Neuronal stem cell (in vitro differentiated cells): ENCODE data around the gene TPH2.

Experiments used
- DNase-seq: peaks from one replicate; pipeline ENCODE4 v3.0.0-alpha.2; 2013; ENCODE audit warnings: low spot score
- H2AFZ ChIP-seq: one replicate; pipeline ENCODE4 v1.6.1; 2013; ENCODE audit warnings: mild to moderate bottlenecking, low read length, inconsistent platforms
- H2AK5ac ChIP-seq: 2 replicates; pipeline ENCODE4 v1.6.1; 2013; ENCODE audit warnings: low read depth, mild to moderate bottlenecking, inconsistent platforms, low read length, moderate library complexity, mixed read lengths
- H2BK120ac ChIP-seq: 2 replicates; pipeline ENCODE4 v1.6.1; 2013; ENCODE audit warnings: low read depth, mild to moderate bottlenecking, inconsistent platforms, low read length, moderate library complexity, mixed read lengths
- H2BK12ac ChIP-seq: one replicate; pipeline ENCODE4 v1.6.1; 2013; ENCODE audit warnings: low read length, inconsistent platforms
- H2BK15ac ChIP-seq: 2 replicates; pipeline ENCODE4 v1.6.1; 2013; ENCODE audit warnings: mild to moderate bottlenecking, low read length, inconsistent platforms, mixed read lengths
- H2BK5ac ChIP-seq: one replicate; pipeline ENCODE4 v1.6.1; 2013; ENCODE audit warnings: inconsistent platforms, mild to moderate bottlenecking, low read length, moderate library complexity
- H3K14ac ChIP-seq: one replicate; pipeline ENCODE4 v1.6.1; 2013; ENCODE audit warnings: low read length, inconsistent platforms
- H3K18ac ChIP-seq: 2 replicates; pipeline ENCODE4 v1.6.1; 2013; ENCODE audit warnings: low read length, inconsistent platforms
- H3K23ac ChIP-seq: 2 replicates; pipeline ENCODE4 v1.6.1; 2013; ENCODE audit warnings: low read depth, mild to moderate bottlenecking, mixed read lengths, low read length, inconsistent platforms; ENCODE audit not compliant: poor library complexity
- H3K27ac ChIP-seq: replicated peaks from 3 replicates; pipeline ENCODE4 v1.5.1; 2013; ENCODE audit warnings: low read length, inconsistent platforms
- H3K27me3 ChIP-seq, 3 experiments: 2 replicates each; pipeline ENCODE4 v1.6.1; 2013; ENCODE audit warnings: low read length in 3 of 3, mild to moderate bottlenecking in 2 of 3, inconsistent platforms in 1 of 3, low read depth in 1 of 3, mixed read lengths in 1 of 3, moderate library complexity in 1 of 3; ENCODE audit not compliant: control insufficient read depth in 3 of 3, insufficient read depth in 3 of 3
- H3K36me3 ChIP-seq, 2 donors: replicated peaks in 1 of 2; 2 replicates each; pipeline ENCODE4 v1.6.1; 2013; ENCODE audit warnings: low read length in 2 of 2; ENCODE audit not compliant: control insufficient read depth in 2 of 2, insufficient read depth in 2 of 2
- H3K4ac ChIP-seq: 2 replicates; pipeline ENCODE4 v1.6.1; 2013; ENCODE audit warnings: inconsistent platforms, mild to moderate bottlenecking, low read length, moderate library complexity
- H3K4me1 ChIP-seq, 2 donors: 1 replicate in 1 of 2; 2 replicates in 1 of 2; pipeline ENCODE4 v1.6.1; 2013; ENCODE audit warnings: low read length in 2 of 2, low read depth in 1 of 2; ENCODE audit not compliant: control insufficient read depth in 2 of 2, insufficient read depth in 1 of 2
- H3K4me2 ChIP-seq: one replicate; pipeline ENCODE4 v1.6.1; 2013; ENCODE audit warnings: mild to moderate bottlenecking, low read length, inconsistent platforms; ENCODE audit not compliant: insufficient read depth, poor library complexity, severe bottlenecking
- H3K4me3 ChIP-seq, 2 donors: 2 replicates each; pipeline ENCODE4 v1.5.1; 2013; ENCODE audit warnings: low read length in 2 of 2, mild to moderate bottlenecking in 2 of 2, inconsistent platforms in 1 of 2, moderate library complexity in 1 of 2
- H3K79me1 ChIP-seq: one replicate; pipeline ENCODE4 v1.6.1; 2013; ENCODE audit warnings: low read depth, mild to moderate bottlenecking, inconsistent platforms, low read length, moderate library complexity
- H3K9ac ChIP-seq: one replicate; pipeline ENCODE4 v1.6.1; 2013; ENCODE audit warnings: mild to moderate bottlenecking, low read depth, low read length, inconsistent platforms; ENCODE audit not compliant: poor library complexity
- H3K9me3 ChIP-seq, 2 donors: replicated peaks in 1 of 2; 2 replicates each; pipeline versions ENCODE3 to v1.6.1; 2013; ENCODE audit warnings: low read length in 2 of 2, mild to moderate bottlenecking in 2 of 2, inconsistent platforms in 1 of 2, low read depth in 1 of 2, mixed read lengths in 1 of 2, moderate library complexity in 1 of 2; ENCODE audit not compliant: control insufficient read depth in 2 of 2, insufficient read depth in 1 of 2
- H4K8ac ChIP-seq: one replicate; pipeline ENCODE4 v1.6.1; 2013; ENCODE audit warnings: low read depth, mild to moderate bottlenecking, inconsistent platforms, low read length, moderate library complexity
- H4K91ac ChIP-seq: one replicate; pipeline ENCODE4 v1.6.1; 2013; ENCODE audit warnings: low read length, low read depth, mild to moderate bottlenecking, inconsistent platforms; ENCODE audit not compliant: poor library complexity
- WGBS, 2 donors: extraction: QIAGEN DNeasy Blood & Tissue Kit; methylation state at CpG; one replicate each; pipeline ENCODE4 v1.1.7; 2013; ENCODE audit warnings: missing lambda C conversion rate in 2 of 2, mixed read lengths in 1 of 2; ENCODE audit not compliant: insufficient read length in 2 of 2, insufficient replicate concordance in 1 of 2; ENCODE audit errors: extremely low coverage in 2 of 2; 5-methylcytosine and 5-hydroxymethylcytosine counted together

TPH2 gene

DNA sequence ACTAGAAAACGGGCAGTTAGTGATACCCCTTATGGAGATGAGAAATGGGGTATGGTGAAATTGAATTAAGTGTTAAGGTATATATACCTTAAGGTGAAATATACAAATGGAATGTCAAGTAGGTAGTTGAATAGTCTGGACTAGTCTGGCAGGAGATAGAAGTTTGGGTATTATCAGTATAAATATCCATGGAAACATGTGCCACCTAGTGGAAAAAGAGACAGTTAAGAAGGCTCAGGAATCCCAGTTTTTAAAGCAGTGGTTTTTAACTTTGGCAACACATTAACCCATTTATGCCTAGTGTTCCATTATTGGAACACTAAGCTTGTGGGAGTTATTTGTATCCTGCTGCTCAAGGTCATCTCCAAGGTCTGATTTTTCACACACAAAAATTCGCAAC, 38.6 kb upstream of the TPH2 start:
- Histone ChIP-seq H2BK120ac (no peak overlapping the region), H3K4me1 (no peaks in the 10 kb centered on the region), H3K9me3 (no peaks in the 10 kb centered on the region), H3K27ac (no peak overlapping the region), H3K18ac (no peak overlapping the region), H3K36me3 (peaks cover 0 to 84% of the 10 kb centered on the region in 2 donors), H4K8ac (no peak overlapping the region), H2AK5ac (no peak overlapping the region), H3K23ac (no peak overlapping the region), H3K4ac (no peak overlapping the region), H3K4me2 (no peak overlapping the region), H3K4me3 (no peak overlapping the region), H3K79me1 (no peaks in the 10 kb centered on the region), H3K14ac (no peak overlapping the region), H2BK5ac (no peak overlapping the region), H3K9ac (no peak overlapping the region), H2BK12ac (no peak overlapping the region), H3K27me3 (no peaks in the 10 kb centered on the region), H2BK15ac (no peak overlapping the region), H4K91ac (no peak overlapping the region), H2AFZ (no peak overlapping the region)
- WGBS, 2 donors = no CpG with 5 or more reads among the region's 2 CpGs
- DNase-seq = no peak

DNA sequence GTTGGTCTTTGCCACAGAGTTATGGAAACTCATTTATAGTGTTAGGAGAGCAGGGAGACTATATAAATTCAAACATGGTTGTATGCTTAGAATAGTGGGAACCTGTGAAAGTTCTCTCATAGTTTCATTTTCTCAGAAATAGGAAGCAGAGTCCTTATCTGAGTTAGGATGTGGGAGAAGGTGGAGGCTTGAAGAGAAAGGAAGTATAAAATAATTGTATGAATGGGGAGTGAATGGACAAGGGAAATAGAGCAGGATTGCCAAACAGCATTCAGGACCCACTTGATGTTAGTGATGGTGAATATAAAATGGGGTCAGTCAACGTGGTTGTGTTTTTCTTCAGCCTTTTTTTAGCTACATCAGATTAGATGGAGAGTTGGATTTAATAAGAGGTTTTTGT, 34.0 kb upstream of the TPH2 start:
- no peak overlapping the region for H2AFZ ChIP-seq
- H3K36me3 ChIP-seq = peaks cover 0 to 82% of the 10 kb centered on the region in 2 donors
- H3K4ac ChIP-seq = no peak overlapping the region
- no CpG with 5 or more reads among the region's 1 CpG for WGBS, 2 donors
- no peak overlapping the region for H3K4me3 ChIP-seq
- no peaks in the 10 kb centered on the region for H3K4me1 ChIP-seq
- H3K23ac ChIP-seq = no peak overlapping the region
- no peak overlapping the region for H2AK5ac ChIP-seq
- H2BK120ac ChIP-seq = no peak overlapping the region
- DNase-seq = no peak
- no peak overlapping the region for H4K8ac ChIP-seq
- H3K79me1 ChIP-seq = no peaks in the 10 kb centered on the region
- no peak overlapping the region for H4K91ac ChIP-seq
- no peaks in the 10 kb centered on the region for H3K27me3 ChIP-seq
- no peak overlapping the region for H2BK12ac ChIP-seq
- no peak overlapping the region for H2BK5ac ChIP-seq
- H3K9me3 ChIP-seq = peaks cover 0 to 2% of the 10 kb centered on the region in 2 donors
- H3K4me2 ChIP-seq = no peak overlapping the region
- H3K27ac ChIP-seq = no peak overlapping the region
- H3K14ac ChIP-seq = no peak overlapping the region
- H3K9ac ChIP-seq = no peak overlapping the region
- H3K18ac ChIP-seq = no peak overlapping the region
- no peak overlapping the region for H2BK15ac ChIP-seq

DNA sequence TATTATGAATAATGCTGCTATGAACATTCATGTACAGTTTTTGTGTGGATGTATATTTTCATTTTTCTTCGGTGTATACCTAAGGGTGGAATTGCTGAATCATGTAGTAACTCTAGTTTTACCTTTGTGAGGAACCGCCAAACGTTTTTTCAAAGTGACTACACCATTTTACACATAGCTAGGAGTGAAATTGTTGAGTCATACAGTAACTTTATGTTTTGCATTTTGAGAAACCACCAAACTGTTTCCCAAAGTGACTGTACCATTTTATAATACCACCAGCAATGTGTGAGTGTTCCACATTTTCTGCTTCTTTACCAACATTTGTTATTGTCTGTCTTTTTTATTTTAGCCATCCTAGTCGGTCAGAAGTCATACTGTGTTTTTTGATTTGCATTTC, 3.1 kb upstream of the TPH2 start:
- Histone ChIP-seq H3K14ac (no peak overlapping the region), H3K4me1 (peaks cover 0 to 1% of the 10 kb centered on the region in 2 donors), H3K36me3 (no peaks in the 10 kb centered on the region), H2AK5ac (no peak overlapping the region), H2BK15ac (no peak overlapping the region), H3K27me3 (no peaks in the 10 kb centered on the region), H3K27ac (no peak overlapping the region), H3K79me1 (no peaks in the 10 kb centered on the region), H2AFZ (no peak overlapping the region), H3K18ac (no peak overlapping the region), H2BK5ac (no peak overlapping the region), H4K91ac (no peak overlapping the region), H2BK12ac (no peak overlapping the region), H4K8ac (no peak overlapping the region), H2BK120ac (no peak overlapping the region), H3K9ac (no peak overlapping the region), H3K9me3 (no peaks in the 10 kb centered on the region), H3K23ac (no peak overlapping the region), H3K4me2 (no peak overlapping the region), H3K4ac (no peak overlapping the region), H3K4me3 (no peak overlapping the region)
- no CpG with 5 or more reads among the region's 4 CpGs for WGBS, 2 donors
- no peak for DNase-seq

GRCh38 chr12:71940068-71940467, 1.4 kb downstream of the TPH2 start:
- no peak overlapping the region for H3K4ac ChIP-seq
- H3K18ac ChIP-seq = no peak overlapping the region
- H2BK120ac ChIP-seq = no peak overlapping the region
- H3K27me3 ChIP-seq = no peaks in the 10 kb centered on the region
- no peak overlapping the region for H3K27ac ChIP-seq
- H3K4me3 ChIP-seq = no peak overlapping the region
- no peak overlapping the region for H3K4me2 ChIP-seq
- no peaks in the 10 kb centered on the region for H3K79me1 ChIP-seq
- H4K91ac ChIP-seq = no peak overlapping the region
- no peak overlapping the region for H2AFZ ChIP-seq
- H3K14ac ChIP-seq = no peak overlapping the region
- no peak overlapping the region for H2BK12ac ChIP-seq
- no peak overlapping the region for H3K9ac ChIP-seq
- H2BK15ac ChIP-seq = no peak overlapping the region
- DNase-seq = no peak
- no peak overlapping the region for H2BK5ac ChIP-seq
- no peak overlapping the region for H4K8ac ChIP-seq
- H2AK5ac ChIP-seq = no peak overlapping the region
- H3K36me3 ChIP-seq = no peaks in the 10 kb centered on the region
- peaks cover 1 to 8% of the 10 kb centered on the region in 2 donors for H3K4me1 ChIP-seq
- no peak overlapping the region for H3K23ac ChIP-seq
- no peaks in the 10 kb centered on the region for H3K9me3 ChIP-seq
